BJ (cell line): ENCODE data around the gene JUNB. TPM values are rescaled to one million over a fixed set of nuclear protein-coding genes. Genes with fewer than 3 reads are reported as not detected.

Experiments used
- CTCF ChIA-PET: fragments of 350-600 bp; formaldehyde crosslinking; extraction: SDS; loops from one replicate; lab custom pipeline; 2021; ENCODE audit warnings: antibody characterized with exemption, inconsistent platforms; lab: Yijun Ruan, JAX
- POLR2A ChIA-PET: fragments of 300-600 bp; sonication (Branson Sonifier 250); formaldehyde crosslinking; extraction: SDS; loops from one replicate; lab custom pipeline; 2021; ENCODE audit warnings: antibody characterized with exemption; lab: Charles Lee
- DNase-seq: peaks from one replicate; pipeline ENCODE4 v3.0.0-alpha.2; 2011; ENCODE audit warnings: low read depth
- H3K27me3 ChIP-seq: 2 replicates; pipeline ENCODE4 v1.6.0; 2011; ENCODE audit warnings: low read length; ENCODE audit not compliant: control insufficient read depth, insufficient read depth
- H3K36me3 ChIP-seq: 2 replicates; pipeline ENCODE4 v1.5.1; 2011; ENCODE audit warnings: low read length; ENCODE audit not compliant: control insufficient read depth, insufficient read depth
- H3K4me3 ChIP-seq: 2 replicates; pipeline ENCODE4 v1.5.1; 2011; ENCODE audit warnings: low read depth, mild to moderate bottlenecking, control low read depth, low read length
- polyA plus RNA-seq: library from polyadenylated mRNA; depleted of rRNA; stranded (reverse); fragments of >200 nt; gene quantifications from 2 replicates; pipeline ENCODE4 v1.2.3, GENCODE V29; 2011
- TF ChIP-seq, protein P1 (sequence below): IDR thresholded peaks from 2 replicates; pipeline ENCODE4 v1.5.1; 2011; ENCODE audit warnings: low read depth, mild to moderate bottlenecking, control low read depth, inconsistent platforms, low read length, moderate library complexity; ENCODE audit not compliant: insufficient read depth

JUNB gene
- polyA plus RNA-seq, 1 experiment: 49.4 TPM

DNA sequence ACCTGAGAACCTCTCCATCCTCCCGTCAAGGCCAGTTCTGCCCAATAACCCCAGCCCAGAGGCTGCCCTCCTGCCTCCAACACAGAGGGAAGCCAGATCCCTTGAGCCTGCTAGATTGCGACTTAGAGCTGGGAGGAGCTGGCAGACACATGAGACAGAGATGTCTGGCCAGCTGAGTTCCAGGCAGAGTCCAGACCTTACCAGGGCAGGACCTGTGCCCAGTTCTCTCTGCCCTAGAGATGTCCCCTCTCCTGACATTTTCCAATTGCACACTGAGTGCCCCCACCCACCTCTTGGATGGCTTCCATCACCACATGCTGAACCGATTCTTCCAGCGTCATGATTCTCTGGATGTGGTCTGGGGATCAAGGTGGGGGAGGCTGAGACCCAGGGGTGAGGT lies 19.0 kb upstream of the JUNB start:
- TF ChIP-seq, protein P1, sequence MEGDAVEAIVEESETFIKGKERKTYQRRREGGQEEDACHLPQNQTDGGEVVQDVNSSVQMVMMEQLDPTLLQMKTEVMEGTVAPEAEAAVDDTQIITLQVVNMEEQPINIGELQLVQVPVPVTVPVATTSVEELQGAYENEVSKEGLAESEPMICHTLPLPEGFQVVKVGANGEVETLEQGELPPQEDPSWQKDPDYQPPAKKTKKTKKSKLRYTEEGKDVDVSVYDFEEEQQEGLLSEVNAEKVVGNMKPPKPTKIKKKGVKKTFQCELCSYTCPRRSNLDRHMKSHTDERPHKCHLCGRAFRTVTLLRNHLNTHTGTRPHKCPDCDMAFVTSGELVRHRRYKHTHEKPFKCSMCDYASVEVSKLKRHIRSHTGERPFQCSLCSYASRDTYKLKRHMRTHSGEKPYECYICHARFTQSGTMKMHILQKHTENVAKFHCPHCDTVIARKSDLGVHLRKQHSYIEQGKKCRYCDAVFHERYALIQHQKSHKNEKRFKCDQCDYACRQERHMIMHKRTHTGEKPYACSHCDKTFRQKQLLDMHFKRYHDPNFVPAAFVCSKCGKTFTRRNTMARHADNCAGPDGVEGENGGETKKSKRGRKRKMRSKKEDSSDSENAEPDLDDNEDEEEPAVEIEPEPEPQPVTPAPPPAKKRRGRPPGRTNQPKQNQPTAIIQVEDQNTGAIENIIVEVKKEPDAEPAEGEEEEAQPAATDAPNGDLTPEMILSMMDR: no peak
- no peaks in the 10 kb centered on the region for H3K27me3 ChIP-seq
- CTCF ChIA-PET: interaction anchor here (3.6 to 28.6 kb wide), 3 partner anchors 13 to 75 kb away, joined by 20 to 874 read pairs (median 43); partner anchors contain the start of genes JUNB, PRDX2, RNASEH2A and THSD8
- no peak for DNase-seq
- peaks cover 2% of the 10 kb centered on the region for H3K36me3 ChIP-seq
- POLR2A ChIA-PET: no interaction called here
- H3K4me3 ChIP-seq: no peak overlapping the region

DNA sequence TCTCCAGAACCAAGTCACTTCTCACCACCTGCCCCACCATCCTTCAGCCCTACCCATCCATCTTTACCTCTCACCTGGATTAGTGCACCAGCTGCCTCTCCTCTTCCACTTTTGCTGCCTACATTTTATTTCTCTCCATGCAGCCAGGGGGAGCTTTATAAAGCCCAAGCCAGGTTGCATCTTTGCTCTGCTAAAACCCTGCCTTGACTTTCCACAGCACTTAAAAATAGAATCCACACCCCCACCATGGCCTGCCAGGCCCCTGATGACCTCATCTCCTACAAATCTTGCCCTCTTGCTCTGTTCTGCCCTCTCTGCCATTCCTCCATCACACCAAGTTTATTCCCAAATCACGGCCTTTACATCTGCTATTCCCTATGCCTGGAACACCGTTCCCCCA lies 17.7 kb upstream of the JUNB start:
- Histone ChIP-seq H3K27me3 (no peaks in the 10 kb centered on the region), H3K4me3 (no peak overlapping the region), H3K36me3 (peaks cover 2% of the 10 kb centered on the region)
- ChIA-PET POLR2A (interaction anchor here (1.0 kb wide), 1 partner anchor 19 kb away, joined by 13 read pairs; no protein-coding TSS in a partner anchor), CTCF (interaction anchor here (0.7 to 28.6 kb wide), 10 partner anchors 7 to 98 kb away, joined by 3 to 874 read pairs (median 5); partner anchors contain the start of genes JUNB, PRDX2, RNASEH2A and THSD8)
- TF ChIP-seq, protein P1: peak; percentile 60
- DNase-seq: no peak

DNA sequence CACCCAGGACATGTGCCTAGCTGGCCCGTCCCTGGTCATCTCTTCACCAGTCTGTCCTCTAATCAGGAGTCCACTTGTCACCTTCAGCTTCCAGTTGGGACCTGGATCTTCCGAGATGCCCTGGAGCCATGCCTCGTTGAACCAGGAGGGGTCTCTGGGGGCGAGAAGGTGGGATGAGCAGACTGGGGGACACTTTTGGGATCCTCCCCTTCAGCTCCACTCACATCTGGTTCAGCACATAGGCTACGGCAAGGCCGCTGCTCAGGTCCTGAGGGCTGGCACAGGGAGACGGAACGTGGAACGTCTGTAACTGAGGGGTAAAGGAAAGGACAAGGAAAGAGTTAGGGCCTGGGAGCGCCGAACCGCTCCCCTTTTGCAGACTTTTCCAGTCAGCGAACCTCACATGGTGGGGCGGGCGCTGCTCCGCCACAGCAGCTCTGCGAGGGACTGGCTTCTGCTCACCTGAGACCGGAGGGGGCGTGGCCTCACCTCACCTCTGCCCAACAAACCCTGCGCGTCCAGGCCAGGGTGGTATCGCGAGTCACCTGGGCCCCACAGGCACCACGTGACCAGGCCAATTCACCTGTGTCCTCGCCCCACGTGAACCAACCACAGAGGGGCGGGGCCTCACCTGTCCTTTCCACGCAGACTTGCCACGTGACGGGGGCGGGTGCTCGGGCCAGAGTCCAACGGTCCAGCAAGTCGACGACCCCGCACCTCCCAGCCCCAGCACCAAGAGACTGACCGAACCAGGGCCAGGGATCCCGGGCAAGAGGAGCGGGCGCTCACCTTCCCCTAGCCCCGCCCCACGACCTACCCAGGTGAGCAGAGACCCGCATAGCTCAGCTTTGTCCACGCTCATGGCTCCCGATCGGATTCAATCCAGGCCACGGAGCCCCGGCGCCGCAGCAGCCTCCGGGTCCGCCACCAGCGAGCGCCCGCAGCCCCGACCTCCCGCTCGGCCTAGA lies 16.4 kb upstream of the JUNB start, which contains the start of gene HOOK2:
TSS of gene HOOK2 (minus strand) at position 965 of the 968 bp plus-strand sequence. CDS start at position 862, 103 bp downstream.
- Histone ChIP-seq H3K36me3 (peaks cover 2% of the 10 kb centered on the region), H3K27me3 (no peaks in the 10 kb centered on the region), H3K4me3 (peak within 1 kb of the TSS; percentile 86)
- DNase-seq: no peak
- TF ChIP-seq, protein P1: no peak
- ChIA-PET POLR2A (no interaction called here), CTCF (interaction anchor here (1.3 to 28.6 kb wide), 7 partner anchors 9 to 75 kb away, joined by 4 to 874 read pairs (median 20); partner anchors contain the start of genes JUNB, PRDX2, RNASEH2A and THSD8)

DNA sequence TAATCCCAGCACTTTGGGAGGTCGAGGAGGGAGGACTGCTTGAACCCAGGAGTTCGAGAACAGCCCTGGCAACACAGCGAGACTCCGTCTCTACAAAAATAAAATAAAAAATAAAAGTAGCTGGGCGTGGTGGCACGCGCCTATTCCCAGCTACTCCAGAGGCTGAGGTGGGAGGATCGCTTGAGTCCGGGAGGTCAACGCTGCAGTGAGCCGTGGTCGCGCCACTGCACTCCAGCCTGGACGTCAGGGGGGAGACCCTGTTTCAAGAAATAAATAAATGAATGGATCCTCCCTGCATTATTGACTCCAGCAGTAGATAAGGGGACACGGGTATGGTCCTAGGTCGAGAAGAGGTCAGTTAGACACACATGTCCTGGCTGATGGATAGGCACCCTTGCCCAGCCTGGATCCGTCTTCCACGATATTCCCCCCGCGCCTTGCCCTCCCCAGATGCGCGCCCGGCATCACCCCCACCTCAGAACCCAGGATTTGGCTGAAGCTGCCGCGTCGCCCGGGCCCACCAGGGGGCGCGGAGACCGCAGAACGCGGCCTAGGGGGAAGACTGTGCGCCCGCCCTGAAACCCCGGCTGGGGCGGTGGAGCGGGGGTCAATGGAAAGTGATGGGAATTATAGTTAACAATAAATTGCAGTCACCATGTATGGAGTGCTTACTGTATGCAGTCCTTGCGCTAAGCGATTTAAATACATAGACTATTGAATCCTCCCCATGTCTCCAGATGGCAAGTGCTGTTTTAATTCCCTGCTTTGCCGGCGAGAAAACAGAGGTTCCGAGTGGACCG lies 13.9 kb upstream of the JUNB start:
- POLR2A ChIA-PET: interaction anchor here (1.4 to 2.8 kb wide), 2 partner anchors 11 to 15 kb away, joined by 4 to 16 read pairs; partner anchors contain the start of gene JUNB
- CTCF ChIA-PET: interaction anchor here (0.9 to 28.6 kb wide), 11 partner anchors 11 to 186 kb away, joined by 3 to 874 read pairs (median 11); partner anchors contain the start of genes JUNB, PRDX2, RNASEH2A and RTBDN
- Histone ChIP-seq H3K27me3 (no peaks in the 10 kb centered on the region), H3K4me3 (peak overlapping the region; percentile 65), H3K36me3 (no peaks in the 10 kb centered on the region)
- DNase-seq: no peak
- TF ChIP-seq, protein P1: peak; percentile 99
